Measurements from ENCODE around the gene ZMYND15.
"Not testable (repeated sequence)": the region's sequence is repeated elsewhere in the genome, so short reads cannot be mapped to it uniquely, and the experiment has no call there.

ZMYND15 gene, protein sequence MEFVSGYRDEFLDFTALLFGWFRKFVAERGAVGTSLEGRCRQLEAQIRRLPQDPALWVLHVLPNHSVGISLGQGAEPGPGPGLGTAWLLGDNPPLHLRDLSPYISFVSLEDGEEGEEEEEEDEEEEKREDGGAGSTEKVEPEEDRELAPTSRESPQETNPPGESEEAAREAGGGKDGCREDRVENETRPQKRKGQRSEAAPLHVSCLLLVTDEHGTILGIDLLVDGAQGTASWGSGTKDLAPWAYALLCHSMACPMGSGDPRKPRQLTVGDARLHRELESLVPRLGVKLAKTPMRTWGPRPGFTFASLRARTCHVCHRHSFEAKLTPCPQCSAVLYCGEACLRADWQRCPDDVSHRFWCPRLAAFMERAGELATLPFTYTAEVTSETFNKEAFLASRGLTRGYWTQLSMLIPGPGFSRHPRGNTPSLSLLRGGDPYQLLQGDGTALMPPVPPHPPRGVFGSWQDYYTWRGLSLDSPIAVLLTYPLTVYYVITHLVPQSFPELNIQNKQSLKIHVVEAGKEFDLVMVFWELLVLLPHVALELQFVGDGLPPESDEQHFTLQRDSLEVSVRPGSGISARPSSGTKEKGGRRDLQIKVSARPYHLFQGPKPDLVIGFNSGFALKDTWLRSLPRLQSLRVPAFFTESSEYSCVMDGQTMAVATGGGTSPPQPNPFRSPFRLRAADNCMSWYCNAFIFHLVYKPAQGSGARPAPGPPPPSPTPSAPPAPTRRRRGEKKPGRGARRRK

DNA sequence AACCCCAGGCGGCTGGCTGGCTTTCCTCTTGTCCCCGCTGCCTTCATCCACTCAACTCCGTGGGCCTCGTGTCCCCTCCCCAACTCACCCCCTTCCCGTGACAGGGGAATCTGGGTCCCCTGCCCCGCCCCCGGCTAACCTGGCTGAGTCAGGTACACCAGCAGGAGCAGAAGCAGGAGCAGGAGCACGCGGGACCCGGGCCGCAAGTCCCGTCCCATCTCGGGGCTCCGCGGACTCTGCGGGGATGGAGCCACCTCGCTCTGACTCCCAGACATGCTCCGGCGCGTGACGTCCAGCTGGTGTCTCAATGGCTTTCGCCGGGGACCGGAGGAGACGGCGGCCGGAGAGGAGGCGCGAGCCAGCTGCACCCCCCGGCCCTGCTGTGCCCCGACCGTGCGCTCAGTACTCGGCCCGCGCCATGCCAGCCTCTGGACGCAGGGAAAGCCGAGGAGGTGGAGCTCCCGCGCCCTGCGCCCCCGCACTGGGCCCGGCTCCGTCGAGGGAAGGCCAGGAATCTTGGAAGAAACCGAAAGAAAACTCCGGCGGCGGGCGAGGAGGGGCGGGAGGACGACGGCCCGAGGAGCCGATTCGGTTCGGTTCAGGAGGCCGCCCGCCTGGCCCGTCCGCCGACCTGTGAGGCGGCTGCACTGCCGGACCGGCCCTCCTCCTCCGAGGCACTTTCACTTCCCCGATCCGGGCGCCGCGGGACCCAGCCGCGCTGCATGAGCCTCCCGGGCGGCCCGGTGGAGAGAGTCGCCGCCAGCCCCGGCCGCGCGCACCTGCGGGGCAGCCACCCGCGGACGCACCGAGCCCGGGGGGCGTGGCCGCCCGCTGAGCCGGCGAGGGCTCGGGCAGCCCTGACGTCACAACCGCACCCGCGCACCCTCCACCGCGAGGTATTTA is at the start of gene ZMYND15, which contains the start of gene CXCL16:
ZMYND15 (plus strand) TSS at position 712 of the 903 bp plus-strand sequence. CDS start 716 bp downstream, outside the sequence.
CXCL16 (minus strand) TSS at position 807 of the 903 bp plus-strand sequence; CDS start at position 218, 589 bp downstream.
- DNase-seq, result peak; percentile 53 to 63

DNA sequence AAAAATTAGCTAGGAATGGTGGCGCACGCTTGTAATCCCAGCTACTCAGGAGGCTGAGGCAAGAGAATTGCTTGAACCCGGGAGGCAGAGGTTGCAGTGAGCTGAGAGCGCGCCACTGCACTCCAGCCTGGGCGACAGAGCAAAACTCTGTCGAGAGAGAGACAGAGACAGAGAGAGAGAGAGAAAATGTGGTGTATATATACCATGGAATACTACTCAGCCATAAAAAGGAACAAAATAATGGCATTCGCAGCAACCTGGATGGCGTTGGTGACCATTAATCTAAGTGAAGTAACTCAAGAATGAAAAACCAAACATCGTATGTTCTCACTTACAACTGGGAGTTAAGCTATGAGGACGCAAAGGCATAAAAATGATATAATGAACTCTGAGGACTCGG is 49.8 kb upstream of the ZMYND15 start:
- DNase-seq, result not testable (repeated sequence)

DNA sequence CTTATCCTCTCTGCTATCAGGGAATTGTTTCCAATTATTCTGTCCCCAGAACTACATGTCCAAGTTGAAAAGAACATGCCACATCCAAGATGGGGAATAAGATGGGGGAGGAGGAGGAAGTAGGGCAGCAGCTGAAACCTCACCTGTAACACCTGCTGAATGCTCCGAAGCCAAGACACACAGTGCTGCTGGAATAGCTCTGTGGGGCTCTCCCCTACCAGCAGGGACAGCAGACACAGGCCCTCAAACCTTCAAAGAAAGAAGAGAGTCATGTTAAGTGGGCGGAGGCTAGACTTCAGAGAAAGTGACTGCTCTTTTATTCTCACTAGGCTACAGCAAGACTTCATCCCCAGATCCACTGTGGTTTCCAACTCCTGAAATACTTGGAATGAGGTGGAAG is 48.9 kb upstream of the ZMYND15 start:
- no peak for DNase-seq

DNA sequence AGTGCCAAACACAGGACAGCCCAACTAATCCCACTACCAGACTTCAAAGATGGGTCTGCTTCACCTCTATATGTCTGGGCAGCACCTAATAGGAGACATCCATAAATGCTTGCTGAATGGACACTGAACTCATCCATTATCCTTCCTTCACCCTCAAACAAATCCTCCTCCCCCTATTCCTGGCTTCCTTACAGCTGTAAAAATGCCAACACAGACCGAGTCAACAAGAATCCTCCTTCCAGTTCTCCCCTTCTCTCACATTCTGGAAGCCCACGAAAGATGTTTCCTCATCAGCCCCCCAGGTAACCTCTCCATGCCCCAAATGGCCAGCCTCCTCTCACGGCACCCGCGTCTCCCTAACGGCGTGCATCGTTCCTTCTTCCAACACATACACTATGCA is 47.9 kb upstream of the ZMYND15 start:
- no peak for DNase-seq

DNA sequence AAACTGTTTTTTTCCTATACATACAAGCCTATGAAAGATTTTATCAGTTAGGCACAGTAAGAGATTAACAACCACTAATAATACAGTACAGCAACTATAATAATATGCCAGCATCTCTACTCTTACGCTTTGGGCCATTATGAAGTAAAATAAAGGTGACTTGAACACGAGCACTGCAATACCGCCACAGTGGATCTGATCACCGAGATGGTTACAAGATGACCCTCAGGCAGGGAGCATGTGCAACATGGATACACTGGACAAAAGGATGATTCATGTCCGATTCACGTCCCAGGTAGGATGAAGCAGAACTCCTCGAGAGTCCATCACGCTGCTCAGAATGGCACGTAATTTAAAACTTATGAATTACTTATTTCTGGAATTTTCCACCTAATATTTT is 46.2 kb upstream of the ZMYND15 start:
- DNase-seq, result no peak

DNA sequence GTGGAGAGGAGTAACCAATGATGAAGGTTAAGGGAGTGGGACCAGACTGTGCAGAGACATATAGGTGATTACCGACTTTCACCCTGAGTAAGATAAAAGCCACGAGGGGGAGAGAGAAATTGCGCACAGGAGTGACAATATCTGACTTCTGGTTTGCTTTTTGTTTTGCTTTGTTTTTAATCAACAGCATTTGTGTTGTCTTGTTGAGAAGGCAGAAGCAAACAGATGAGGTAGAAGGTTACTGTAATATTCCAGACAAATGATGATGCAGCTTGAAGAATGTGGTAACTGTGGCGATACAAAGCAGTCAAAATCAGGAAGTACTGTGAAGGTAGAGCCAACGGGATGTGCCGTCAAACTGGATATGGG is 43.2 kb upstream of the ZMYND15 start:
- DNase-seq, result no peak

GRCh38 chr17:4699401-4700056 is 40.1 kb upstream of the ZMYND15 start:
- DNase-seq, result not testable (repeated sequence)

- no peak for DNase-seq
These were observed 38.5 kb upstream of the ZMYND15 start for GRCh38 chr17:4701116-4701515.

DNA sequence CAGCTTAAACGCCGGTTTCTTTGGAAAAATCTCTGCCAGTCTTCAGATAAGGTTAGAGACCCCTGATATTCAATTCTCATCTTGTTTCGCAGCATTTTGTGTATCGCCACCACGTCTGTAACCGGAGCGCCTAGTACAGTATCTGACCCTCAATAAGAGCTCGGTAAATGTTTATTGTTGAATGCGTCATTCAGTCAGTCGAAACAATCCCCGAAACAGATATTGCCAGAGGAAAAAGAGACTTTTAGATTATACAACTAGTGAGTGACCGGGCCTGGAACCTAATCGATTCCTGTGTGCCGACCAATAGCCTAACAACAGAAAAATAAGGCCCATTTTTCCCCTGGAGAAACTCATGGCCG is 36.3 kb upstream of the ZMYND15 start:
- DNase-seq, result no peak

DNA sequence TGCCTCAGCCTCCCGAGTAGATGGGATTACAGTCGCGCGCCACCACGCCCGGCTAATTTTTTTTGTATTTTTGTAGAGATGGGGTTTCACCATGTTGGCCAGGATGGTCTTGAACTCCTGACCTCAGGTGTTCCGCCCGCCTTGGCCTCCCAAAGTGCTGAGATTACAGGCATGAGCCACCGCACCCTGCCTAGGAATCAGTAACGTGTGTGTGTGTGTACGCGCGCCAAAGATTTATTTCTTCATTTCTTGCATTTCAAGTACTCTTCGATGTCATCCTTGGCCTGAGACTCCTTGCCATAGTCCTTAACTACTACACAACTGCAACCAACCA is 35.1 kb upstream of the ZMYND15 start:
- not testable (repeated sequence) for DNase-seq

DNA sequence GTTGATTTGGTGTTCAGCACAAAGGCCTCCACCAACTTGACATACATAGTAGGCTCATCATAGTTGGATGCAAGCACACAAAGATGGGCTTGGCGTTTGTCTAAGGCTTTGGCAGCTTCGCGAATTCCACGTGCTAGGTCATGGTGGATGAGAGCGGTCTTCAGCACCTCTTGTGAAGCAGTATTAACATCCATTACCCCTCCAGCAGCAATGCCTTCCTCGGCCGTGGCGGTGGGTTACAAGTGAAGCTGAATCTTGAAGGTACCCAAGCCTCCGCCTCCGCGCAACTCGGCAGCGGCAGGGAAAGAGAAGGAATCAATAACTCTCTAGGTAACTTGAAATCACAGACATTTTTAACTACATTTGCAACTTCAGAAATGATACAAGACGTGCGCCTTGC is 34.6 kb upstream of the ZMYND15 start:
- no peak for DNase-seq

- no peak for DNase-seq
These were observed 33.5 kb upstream of the ZMYND15 start for GRCh38 chr17:4706121-4706520.

DNA sequence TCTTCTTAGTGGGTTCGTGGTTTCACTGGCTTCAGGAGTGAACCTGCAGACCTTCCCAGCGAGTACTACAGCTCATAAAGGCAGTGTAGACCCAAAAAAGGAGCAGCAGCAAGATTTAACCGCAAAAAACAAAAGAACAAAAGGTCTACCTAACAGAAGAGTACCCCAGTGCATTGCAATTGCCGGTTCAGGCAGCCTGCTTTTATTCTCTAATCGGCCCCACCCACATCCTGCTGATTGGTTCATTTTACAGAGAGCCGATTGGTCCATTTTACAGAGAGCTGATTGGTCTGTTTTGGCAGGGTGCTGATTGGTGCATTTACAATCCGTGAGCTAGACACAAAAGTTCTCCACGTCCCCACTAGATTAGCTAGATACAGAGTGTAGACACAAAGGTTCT is 31.2 kb upstream of the ZMYND15 start:
- DNase-seq, result peak; percentile 57 to 59

DNA sequence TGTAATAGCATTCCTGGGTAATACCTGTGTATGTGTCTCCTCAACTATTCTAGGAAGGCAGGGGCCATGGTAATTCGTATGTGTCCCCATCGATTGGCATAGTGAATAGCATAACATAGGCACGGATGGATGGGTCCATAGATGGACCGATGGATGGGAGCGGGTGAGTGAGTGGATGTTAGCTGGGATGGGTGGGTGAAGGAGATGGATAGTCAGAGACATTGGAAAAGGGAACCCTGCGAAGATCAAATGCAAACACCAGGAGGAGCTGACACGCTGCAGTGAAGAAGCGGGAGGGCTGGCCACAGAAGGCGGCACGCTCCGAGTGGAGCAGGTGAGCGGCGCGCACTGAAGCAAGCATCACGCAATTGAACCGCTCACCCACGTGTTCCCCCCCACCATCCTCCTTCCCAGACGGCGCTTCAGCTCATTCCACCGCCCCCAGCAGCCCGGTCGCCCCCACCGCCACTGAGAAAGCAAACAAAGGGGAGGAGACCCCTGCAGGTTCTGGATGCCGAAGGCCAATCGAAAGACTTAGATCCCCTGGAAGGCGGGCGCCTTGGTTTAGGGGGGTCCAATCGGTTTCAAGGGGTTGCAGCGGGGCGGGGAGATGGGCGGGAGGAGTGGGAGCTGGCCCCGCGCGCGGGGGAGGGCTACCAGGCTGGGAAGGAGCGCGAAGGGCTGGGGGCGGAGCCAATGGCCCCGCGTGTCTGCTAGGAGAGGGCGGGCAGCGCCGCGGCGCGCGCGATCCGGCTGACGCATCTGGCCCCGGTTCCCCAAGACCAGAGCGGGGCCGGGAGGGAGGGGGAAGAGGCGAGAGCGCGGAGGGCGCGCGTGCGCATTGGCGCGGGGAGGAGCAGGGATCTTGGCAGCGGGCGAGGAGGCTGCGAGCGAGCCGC is 29.6 kb upstream of the ZMYND15 start, which contains the start of gene ARRB2:
ARRB2 (plus strand) TSS at position 839 of the 899 bp plus-strand sequence. CDS start 90 bp downstream, outside the sequence.
- DNase-seq, result peak; percentile 96 to 98

GRCh38 chr17:4710693-4711634 is 28.7 kb upstream of the ZMYND15 start:
- DNase-seq, result peak; percentile 43 to 51

GRCh38 chr17:4711661-4712181 is 27.9 kb upstream of the ZMYND15 start:
- DNase-seq, result no peak

GRCh38 chr17:4712526-4712925 is 27.1 kb upstream of the ZMYND15 start:
- no peak for DNase-seq

GRCh38 chr17:4714340-4715062 is 25.1 kb upstream of the ZMYND15 start:
- DNase-seq, result not testable (repeated sequence)

DNA sequence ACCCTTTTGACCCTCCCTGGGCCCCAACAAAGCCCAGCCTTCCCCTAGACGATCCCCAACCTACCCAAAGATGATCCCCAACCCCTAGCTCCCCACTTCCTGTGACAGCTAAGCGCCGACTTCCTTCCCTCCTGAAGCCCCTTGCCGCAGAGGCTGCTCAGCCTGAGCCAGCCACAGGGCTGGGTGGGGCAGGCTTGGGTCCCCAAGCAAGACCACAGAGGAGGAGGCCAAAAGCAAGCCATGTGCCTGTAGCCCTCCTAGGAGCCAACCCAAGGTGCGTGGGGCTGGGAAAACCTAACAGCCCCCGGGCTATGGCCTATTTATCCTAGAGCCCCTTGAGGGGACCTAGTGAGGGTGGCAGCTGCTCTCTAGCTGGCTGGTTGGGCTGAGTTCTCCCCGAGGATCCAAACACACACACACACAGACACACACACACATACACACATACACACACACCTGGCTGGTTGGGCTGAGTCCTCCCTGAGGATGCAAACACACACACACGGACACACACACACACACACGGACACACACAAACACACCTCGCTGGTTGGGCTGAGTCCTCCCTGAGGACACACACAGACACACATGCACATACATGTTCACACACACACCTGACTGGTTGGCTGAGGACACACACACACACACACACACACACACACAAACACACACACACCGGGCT is 24.4 kb upstream of the ZMYND15 start:
- peak; percentile 39 to 43 for DNase-seq
